IMR-90 (cell line): Measurements from ENCODE around the gene FTO. TPM values are rescaled to one million over a fixed set of nuclear protein-coding genes. Genes with fewer than 3 reads are reported as not detected.

Experiments
- ATAC-seq: fragments of 200-7000 bp; cut with Tn5 transposase; 2 replicates; pipeline ENCODE4 v1.9.1; 2020; ENCODE audit warnings: low read depth, mild to moderate bottlenecking, moderate library complexity
- BruUV-seq: library from RNA; stranded (reverse); fragments of 400-500 nt; replicated peaks from 2 replicates; lab custom pipeline; 2021; lab: Mats Ljungman, UMichigan
- CTCF ChIA-PET: fragments of 300-600 bp; formaldehyde crosslinking; extraction: SDS; loops from one replicate; lab custom pipeline; 2021; ENCODE audit warnings: antibody characterized with exemption; lab: Yijun Ruan, JAX
- POLR2A ChIA-PET: fragments of 300-600 bp; sonication (Branson Sonifier 250); formaldehyde crosslinking; loops from one replicate; lab custom pipeline; 2022; ENCODE audit warnings: antibody characterized with exemption; ENCODE audit not compliant: unreplicated experiment; lab: Charles Lee
- DNase-seq: peaks from one replicate; pipeline ENCODE4 v3.0.0; 2013
- H2AFZ ChIP-seq: replicated peaks from 2 replicates; pipeline ENCODE3; 2013; ENCODE audit warnings: low read length, mild to moderate bottlenecking; ENCODE audit not compliant: poor library complexity
- H2AK5ac ChIP-seq: 2 replicates; pipeline ENCODE4 v1.6.1; 2013; ENCODE audit warnings: low read depth, low read length, inconsistent platforms
- H2AK9ac ChIP-seq: replicated peaks from 2 replicates; pipeline ENCODE3; 2013; ENCODE audit warnings: mild to moderate bottlenecking, low read depth, low read length, moderate library complexity; ENCODE audit not compliant: poor library complexity
- H2BK120ac ChIP-seq: 2 replicates; pipeline ENCODE4 v1.6.1; 2013; ENCODE audit warnings: low read depth, low read length, inconsistent platforms
- H2BK15ac ChIP-seq: 3 replicates; pipeline ENCODE4 v1.6.1; 2013; ENCODE audit warnings: low read depth, low read length, inconsistent platforms
- H2BK20ac ChIP-seq: 2 replicates; pipeline ENCODE4 v1.6.1; 2013; ENCODE audit warnings: low read depth, mild to moderate bottlenecking, inconsistent platforms, low read length, moderate library complexity
- H2BK5ac ChIP-seq: 2 replicates; pipeline ENCODE4 v1.6.1; 2013; ENCODE audit warnings: mild to moderate bottlenecking, low read depth, low read length, inconsistent platforms; ENCODE audit not compliant: poor library complexity, severe bottlenecking
- H3K14ac ChIP-seq: replicated peaks from 2 replicates; pipeline ENCODE4 v1.6.1; 2013; ENCODE audit warnings: low read depth, low read length, inconsistent platforms
- H3K18ac ChIP-seq: 2 replicates; pipeline ENCODE4 v1.6.1; 2013; ENCODE audit warnings: low read depth, low read length, control low read depth
- H3K23ac ChIP-seq: 2 replicates; pipeline ENCODE4 v1.6.1; 2013; ENCODE audit warnings: low read depth, low read length, inconsistent platforms
- H3K27ac ChIP-seq: 2 replicates; pipeline ENCODE4 v1.5.1; 2013; ENCODE audit warnings: mild to moderate bottlenecking, control low read depth, low read length; ENCODE audit not compliant: insufficient read depth
- H3K27me3 ChIP-seq: 2 replicates; pipeline ENCODE4 v1.6.1; 2013; ENCODE audit warnings: low read length; ENCODE audit not compliant: control insufficient read depth, insufficient read depth
- H3K36me3 ChIP-seq: 2 replicates; pipeline ENCODE4 v1.6.1; 2013; ENCODE audit warnings: low read length, mixed read lengths; ENCODE audit not compliant: control insufficient read depth, insufficient read depth
- H3K4ac ChIP-seq: 2 replicates; pipeline ENCODE4 v1.6.1; 2013; ENCODE audit warnings: low read depth, low read length, inconsistent platforms
- H3K4me1 ChIP-seq: 2 replicates; pipeline ENCODE4 v1.6.1; 2013; ENCODE audit warnings: low read length, mixed read lengths; ENCODE audit not compliant: control insufficient read depth, insufficient read depth
- H3K4me2 ChIP-seq: 2 replicates; pipeline ENCODE4 v1.6.1; 2013; ENCODE audit warnings: low read depth, mild to moderate bottlenecking, control low read depth, low read length, moderate library complexity
- H3K4me3 ChIP-seq: 2 replicates; pipeline ENCODE4 v1.5.1; 2013; ENCODE audit warnings: low read depth, mild to moderate bottlenecking, control low read depth, low read length, moderate library complexity; ENCODE audit not compliant: insufficient read depth
- H3K56ac ChIP-seq: 2 replicates; pipeline ENCODE4 v1.6.1; 2013; ENCODE audit warnings: low read length, inconsistent platforms; ENCODE audit not compliant: insufficient read depth; ENCODE audit errors: extremely low read depth
- H3K79me1 ChIP-seq, 2 experiments: 2 replicates each; pipeline ENCODE4 v1.6.1; 2013; ENCODE audit warnings: low read length in 2 of 2, inconsistent platforms in 1 of 2, low read depth in 1 of 2
- H3K9ac ChIP-seq: 2 replicates; pipeline ENCODE4 v1.6.1; 2013; ENCODE audit warnings: low read depth, low read length, control low read depth
- H3K9me1 ChIP-seq: 2 replicates; pipeline ENCODE4 v1.6.1; 2013; ENCODE audit warnings: low read length, inconsistent platforms; ENCODE audit not compliant: insufficient read depth
- H3K9me3 ChIP-seq: 2 replicates; pipeline ENCODE4 v1.6.1; 2013; ENCODE audit warnings: low read length; ENCODE audit not compliant: control insufficient read depth, insufficient read depth
- H4K20me1 ChIP-seq: 2 replicates; pipeline ENCODE4 v1.6.1; 2013; ENCODE audit warnings: low read length, inconsistent platforms; ENCODE audit not compliant: insufficient read depth
- H4K5ac ChIP-seq: 2 replicates; pipeline ENCODE4 v1.6.1; 2013; ENCODE audit warnings: mild to moderate bottlenecking, low read depth, low read length, control low read depth
- H4K8ac ChIP-seq, 2 experiments: 2 replicates each; pipeline ENCODE4 v1.6.1; 2013; ENCODE audit warnings: low read depth in 2 of 2, low read length in 2 of 2, control low read depth in 1 of 2, inconsistent platforms in 1 of 2
- H4K91ac ChIP-seq: 2 replicates; pipeline ENCODE4 v1.6.1; 2013; ENCODE audit warnings: low read depth, low read length, inconsistent platforms; ENCODE audit not compliant: insufficient read depth
- CEBPB ChIP-seq: IDR thresholded peaks from 2 replicates; pipeline ENCODE4 v1.6.1; 2012; ENCODE audit warnings: low read depth, low read length, improper control_type of control experiment
- MXI1 ChIP-seq: IDR thresholded peaks from 2 replicates; pipeline ENCODE4 v1.6.1; 2012; ENCODE audit warnings: low read depth, mild to moderate bottlenecking, low read length, moderate library complexity, borderline replicate concordance
- WGBS, 2 experiments: methylation state at CpG; one replicate each; pipeline versions ENCODE4 v1.1.5 to v1.1.7; 2013; ENCODE audit warnings: missing lambda C conversion rate in 2 of 2; ENCODE audit not compliant: insufficient read length in 1 of 2; ENCODE audit errors: extremely low coverage in 2 of 2; 5-methylcytosine and 5-hydroxymethylcytosine counted together
- dilution Hi-C: fragments of 300-500 bp; cut with HindIII; formaldehyde crosslinking; loops from one replicate; pipeline ENCODE4 v1.14.3; 2018; ENCODE audit warnings: low sequenced_read_pairs; ENCODE audit not compliant: unreplicated experiment
- in situ Hi-C: fragments of 300-500 bp; cut with MboI; formaldehyde crosslinking; loops from 3 replicates; pipeline ENCODE4 v1.14.3; 2019; ENCODE audit warnings: low sequenced_read_pairs, inconsistent platforms, mixed read lengths
- intact Hi-C: fragments of 100-400 bp; cut with micrococcal nuclease; formaldehyde crosslinking; loops from 2 replicates; pipeline ENCODE4 v1.10.0; 2022
- polyA plus RNA-seq, 3 experiments: library from polyadenylated mRNA; depleted of rRNA; stranded (reverse); fragments of >200 nt; gene quantifications; 2 replicates each; pipeline ENCODE4 v1.2.3, GENCODE V29; 2012; ENCODE audit warnings: low replicate concordance in 1 of 3
- total RNA-seq: library from RNA; depleted of rRNA; stranded (reverse); fragments of >200 nt; gene quantifications from 2 replicates; pipeline ENCODE4 v1.2.3, GENCODE V29; 2012

Gene FTO
- total and polyA plus RNA-seq, 2 of the 4 experiments (the other 2 are of a cell fraction), result 70.3 to 132 TPM

GRCh38 chr16:53974484-53975080 is 270.6 kb downstream of the FTO start:
- Histone ChIP-seq H3K27ac (peak overlapping the region; percentile 66; the same call in 1 of the 2 replicates), H3K18ac (peak overlapping the region; percentile 69; the same call in 1 of the 2 replicates), H2AK5ac (no peak overlapping the region), H2BK5ac (peak overlapping the region; percentile 21), H4K5ac (peak overlapping the region; percentile 49; the same call in 1 of the 2 replicates), H4K8ac (peak overlapping the region in 1 of 2 experiments; percentile 51; a peak in 1 of 4 replicates), H2BK15ac (peak overlapping the region; percentile 13; the same call in 1 of the 3 replicates), H3K9ac (no peak overlapping the region), H3K36me3 (no peaks in the 10 kb centered on the region), H3K4me2 (peak overlapping the region; percentile 90), H3K4me1 (peaks cover 5% of the 10 kb centered on the region), H3K23ac (no peak overlapping the region), H2AFZ (no peak overlapping the region), H2AK9ac (no peak overlapping the region), H2BK120ac (peak overlapping the region; percentile 75), H3K4ac (peak overlapping the region; percentile 94), H3K56ac (no peak overlapping the region), H3K4me3 (no peak overlapping the region), H3K27me3 (no peaks in the 10 kb centered on the region), H3K79me1 (no peaks in the 10 kb centered on the region; a peak in 1 of 4 replicates), H2BK20ac (peak overlapping the region; percentile 77), H3K9me1 (peaks cover 5% of the 10 kb centered on the region), H3K9me3 (no peaks in the 10 kb centered on the region), H4K91ac (peak overlapping the region; percentile 43; the same call in 1 of the 2 replicates), H4K20me1 (no peaks in the 10 kb centered on the region), H3K14ac (no peak overlapping the region; the same call in 1 of the 2 replicates)
- TF ChIP-seq CEBPB (peak; percentile 95), MXI1 (no peak)
- in situ Hi-C loops, result no loop called here
- DNase-seq, result peak; percentile 75
- POLR2A ChIA-PET, result interaction anchor here (0.6 kb wide), 1 partner anchor 349 kb away, joined by 3 read pairs; no protein-coding TSS in a partner anchor
- no TSS peak for BruUV-seq
- intact Hi-C loops, result no loop called here
- dilution Hi-C loops, result no loop called here
- WGBS, 2 experiments, result 40% methylated on average over 1 of the region's 4 CpGs; no CpG with 5 or more reads in 1 of the 2 experiments
- peak; percentile 37 for ATAC-seq
- CTCF ChIA-PET, result no interaction called here
